Epithelial cell of prostate (primary cell): Measurements from ENCODE around the gene VANGL1.

Source experiments
- DNase-seq: peaks from one replicate; pipeline ENCODE4 v3.0.0-alpha.2; 2011; ENCODE audit warnings: low read depth, low spot score
- H3K27ac ChIP-seq: fragments of 450-650 bp; 2 replicates; pipeline ENCODE4 v1.5.1; 2017; ENCODE audit warnings: mild to moderate bottlenecking

The VANGL1 gene

DNA sequence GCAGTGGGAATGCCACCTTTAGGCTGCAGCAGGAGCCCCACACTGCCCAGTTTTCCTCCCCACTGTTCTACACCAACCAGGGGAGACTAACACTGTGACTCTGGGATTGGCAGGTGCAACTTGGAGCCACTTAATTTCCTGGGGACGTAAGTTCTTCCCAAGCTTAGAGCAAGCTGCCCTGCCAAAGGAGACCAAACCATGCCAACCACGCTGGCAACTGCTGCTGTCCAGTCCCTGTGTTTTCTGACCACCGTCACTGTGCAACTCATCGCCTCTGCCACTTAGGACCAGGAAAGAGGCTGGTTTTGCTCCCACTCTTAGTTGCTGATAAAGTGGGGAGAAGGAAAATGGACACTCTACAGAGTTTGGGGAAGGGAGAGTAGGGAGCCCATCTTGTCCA, 50.5 kb downstream of the VANGL1 start:
- no peak for DNase-seq

GRCh38 chr1:115694805-115695204, 53.0 kb downstream of the VANGL1 start:
- no peak overlapping the region for H3K27ac ChIP-seq
- no peak for DNase-seq

More for the DNA sequence above, 50.5 kb downstream of the VANGL1 start:
- H3K27ac ChIP-seq = no peak overlapping the region

DNA sequence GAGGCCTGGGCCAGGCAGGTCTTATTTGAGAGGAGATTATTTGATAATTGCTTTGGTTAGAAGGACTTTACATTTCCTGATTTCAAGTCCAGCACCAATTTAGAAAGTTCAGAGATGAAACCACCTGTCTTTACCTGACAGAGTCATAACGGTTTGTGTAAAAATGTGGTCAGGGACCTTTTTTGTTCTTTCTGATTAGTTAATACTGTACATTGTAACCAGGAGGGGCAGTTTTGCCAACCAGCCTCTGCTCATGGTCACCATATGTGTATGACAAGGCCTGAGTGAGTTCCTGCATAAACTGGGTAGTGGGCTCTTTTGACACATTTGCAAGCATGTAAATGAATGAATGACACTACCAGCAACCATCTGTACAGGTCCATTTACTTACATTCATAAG, 55.8 kb downstream of the VANGL1 start:
- H3K27ac ChIP-seq = no peak overlapping the region
- no peak for DNase-seq

DNA sequence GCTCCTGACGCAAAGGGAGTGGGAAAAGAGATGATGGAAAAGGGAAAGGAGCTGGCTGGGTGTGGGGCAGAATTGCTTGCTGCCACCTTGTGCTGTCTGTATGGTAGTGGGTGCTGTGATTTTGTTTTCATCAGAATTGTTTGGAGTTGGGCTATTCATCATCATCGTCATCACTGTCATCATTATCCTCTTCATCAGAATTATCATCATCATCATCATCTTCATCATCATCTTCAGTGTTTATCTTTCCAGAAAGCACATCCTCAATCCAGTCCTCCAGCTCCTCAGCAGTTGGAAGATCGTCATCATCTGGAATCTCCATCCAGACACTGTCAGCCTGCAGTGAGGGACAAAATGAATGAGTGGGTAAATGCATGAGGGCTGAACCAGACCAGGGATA, 59.3 kb downstream of the VANGL1 start:
- DNase-seq = no peak
- no peak overlapping the region for H3K27ac ChIP-seq

- DNase-seq = no peak
- no peak overlapping the region for H3K27ac ChIP-seq
These were observed 61.2 kb downstream of the VANGL1 start for GRCh38 chr1:115702959-115703358.

GRCh38 chr1:115705085-115705951, 63.5 kb downstream of the VANGL1 start:
- DNase-seq = peak; percentile 39
- H3K27ac ChIP-seq = peak overlapping the region; percentile 32

DNA sequence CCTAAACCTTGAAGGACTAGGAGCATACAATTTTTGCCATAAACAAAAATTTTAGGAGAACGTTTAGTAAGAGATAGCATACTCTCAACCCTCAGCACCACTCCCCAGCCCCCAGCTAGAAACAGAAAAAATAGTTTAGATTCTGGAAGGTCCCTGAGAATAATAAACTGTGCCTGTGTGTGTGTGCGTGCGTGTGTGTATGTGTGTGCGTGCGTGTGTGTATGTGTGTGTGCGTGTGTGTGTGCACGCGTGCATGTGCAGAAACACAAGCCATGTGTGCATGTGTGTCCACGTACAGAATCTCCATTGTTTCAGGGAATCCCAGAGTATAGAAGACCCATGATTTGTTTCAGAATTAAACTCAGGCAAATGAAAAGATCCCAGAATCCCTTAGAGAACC, 64.2 kb downstream of the VANGL1 start:
- peak overlapping the region; percentile 32 for H3K27ac ChIP-seq
- DNase-seq = no peak

- H3K27ac ChIP-seq = no peak overlapping the region
- no peak for DNase-seq
These were observed 65.0 kb downstream of the VANGL1 start for GRCh38 chr1:115706587-115707425.

DNA sequence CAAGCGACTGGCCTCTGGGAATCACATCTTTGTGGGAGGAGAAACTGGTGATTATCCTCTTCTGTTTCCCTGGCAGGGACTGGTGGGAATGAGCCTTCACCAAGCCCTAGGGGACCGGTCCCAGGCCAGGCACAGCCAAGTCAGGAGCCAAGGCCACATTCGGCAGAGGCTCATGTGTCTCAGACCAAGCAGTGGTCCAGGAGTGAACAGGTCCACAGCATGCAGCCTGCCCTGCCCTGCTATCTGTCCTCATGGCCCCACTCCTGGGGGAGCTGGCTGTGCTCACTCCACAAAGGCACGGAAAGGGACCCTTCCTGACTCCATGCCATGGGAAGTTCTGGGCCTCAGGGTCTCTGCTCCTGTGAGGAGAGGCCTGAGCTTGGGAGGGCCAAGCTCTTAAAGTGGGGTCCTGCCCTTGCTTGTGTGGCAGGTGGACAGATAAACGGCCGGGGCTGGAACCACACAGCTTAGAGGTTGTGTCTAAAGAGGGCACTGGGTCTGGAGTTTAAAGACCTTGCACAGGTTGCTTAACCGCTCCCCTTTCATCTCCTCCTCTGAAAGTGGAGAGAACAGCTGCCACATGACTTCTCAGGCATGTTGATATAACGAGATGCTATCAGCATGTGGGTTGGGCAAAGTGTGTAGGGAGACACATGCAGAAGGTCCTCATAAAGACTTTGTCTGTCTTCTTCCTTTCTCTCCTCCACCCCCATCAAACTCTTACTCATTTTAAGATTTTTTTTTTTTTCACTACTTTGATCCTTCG, 69.3 kb downstream of the VANGL1 start:
- H3K27ac ChIP-seq = no peak overlapping the region
- DNase-seq = peak; percentile 72

GRCh38 chr1:115712911-115713609, 71.3 kb downstream of the VANGL1 start:
- H3K27ac ChIP-seq = peak overlapping the region; percentile 83
- DNase-seq = no peak

DNA sequence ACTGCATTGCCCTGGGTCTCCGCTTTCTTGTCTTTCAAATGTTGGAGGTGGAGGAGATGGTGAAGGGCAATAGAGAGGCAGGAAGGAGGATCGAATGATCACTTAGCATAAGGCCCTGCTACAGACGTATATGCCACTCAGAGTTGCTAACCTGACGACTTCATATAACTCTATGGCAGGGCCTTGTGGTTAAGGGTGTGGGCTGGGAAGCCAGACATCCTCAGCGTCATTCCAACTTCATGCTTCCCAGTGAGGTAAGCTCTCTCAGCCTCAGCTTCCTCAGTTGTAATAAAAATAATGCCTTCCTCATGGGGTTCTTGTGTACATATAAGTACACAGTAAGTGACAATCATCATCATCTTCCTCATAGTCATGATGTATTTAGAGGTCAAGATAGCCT, 72.1 kb downstream of the VANGL1 start:
- DNase-seq = peak; percentile 73
- peak overlapping the region; percentile 83 for H3K27ac ChIP-seq

DNA sequence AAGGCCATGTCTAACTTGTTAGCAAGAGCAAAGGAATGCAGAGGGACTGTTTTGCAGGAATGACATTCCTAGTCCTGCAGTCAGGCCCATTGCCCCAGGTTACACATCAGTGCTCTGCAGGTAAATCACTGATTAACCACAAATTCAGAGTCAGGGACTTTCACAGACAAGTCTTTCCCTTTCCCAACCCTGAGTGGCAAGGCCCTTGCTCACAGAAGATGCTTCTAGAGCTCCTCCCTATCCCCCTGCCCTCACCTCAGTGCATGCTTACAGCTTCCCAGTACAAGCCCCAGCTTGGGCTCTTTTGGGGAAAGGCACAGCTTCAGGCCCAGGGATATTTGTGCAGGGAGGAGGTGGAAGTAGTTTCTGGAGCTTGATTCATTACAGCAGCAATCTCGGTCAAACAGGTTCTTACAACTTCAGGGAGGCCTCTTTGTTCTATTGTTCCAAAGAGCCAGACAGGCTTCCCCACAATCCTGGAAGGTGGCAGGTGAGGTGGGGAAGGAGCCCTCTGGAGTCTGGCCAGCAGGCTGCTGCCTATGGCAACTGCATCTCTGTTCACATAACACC, 72.9 kb downstream of the VANGL1 start:
- DNase-seq = peak; percentile 99
- H3K27ac ChIP-seq = peak overlapping the region; percentile 83

DNA sequence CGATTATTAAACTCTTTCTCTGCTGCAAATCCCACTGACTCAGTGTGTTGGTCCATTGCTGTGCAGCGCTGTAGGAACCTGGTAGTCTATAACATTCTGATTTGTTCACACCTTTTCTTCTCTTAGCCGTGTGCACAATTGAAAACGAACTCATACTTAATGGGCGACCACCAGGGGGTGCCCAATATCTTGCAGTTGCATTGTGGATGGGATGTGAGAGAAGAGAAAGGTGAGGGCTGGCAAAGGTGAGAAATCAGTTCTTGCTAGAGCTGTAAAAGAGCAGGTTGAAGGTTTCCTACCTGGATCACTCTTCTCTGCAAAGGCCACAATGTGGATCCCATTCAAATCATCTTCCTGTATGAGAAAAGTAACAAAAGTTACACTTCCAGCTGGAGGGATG, 75.8 kb downstream of the VANGL1 start:
- no peak for DNase-seq
- H3K27ac ChIP-seq = no peak overlapping the region

GRCh38 chr1:115718011-115718754, 76.4 kb downstream of the VANGL1 start:
- no peak for DNase-seq
- H3K27ac ChIP-seq = no peak overlapping the region

- no peak for DNase-seq
- no peak overlapping the region for H3K27ac ChIP-seq
These were observed 77.5 kb downstream of the VANGL1 start for GRCh38 chr1:115719285-115719684.

DNA sequence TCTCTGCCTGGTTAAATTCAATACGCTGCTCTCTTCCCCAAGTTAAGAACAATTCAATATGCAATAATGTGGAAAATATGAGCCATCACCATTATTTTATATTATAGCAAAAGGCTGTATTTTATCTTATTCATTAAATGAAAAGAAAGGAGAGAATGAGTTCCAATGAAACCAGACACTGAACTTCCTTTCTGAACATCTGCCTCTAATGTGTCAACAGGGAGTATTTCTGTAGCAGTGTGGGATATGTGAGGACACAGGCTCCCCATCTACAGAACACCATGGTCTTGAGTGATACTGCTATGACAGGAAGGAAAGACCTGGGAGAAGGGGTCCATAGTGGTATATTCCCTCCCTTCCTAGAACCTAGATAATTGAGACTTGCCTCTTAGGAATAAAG, 80.5 kb downstream of the VANGL1 start:
- DNase-seq = no peak
- H3K27ac ChIP-seq = no peak overlapping the region

GRCh38 chr1:115723756-115724155, 82.0 kb downstream of the VANGL1 start:
- no peak overlapping the region for H3K27ac ChIP-seq
- no peak for DNase-seq

- no peak for DNase-seq
- H3K27ac ChIP-seq = no peak overlapping the region
These were observed 83.8 kb downstream of the VANGL1 start for GRCh38 chr1:115725600-115725999.

DNA sequence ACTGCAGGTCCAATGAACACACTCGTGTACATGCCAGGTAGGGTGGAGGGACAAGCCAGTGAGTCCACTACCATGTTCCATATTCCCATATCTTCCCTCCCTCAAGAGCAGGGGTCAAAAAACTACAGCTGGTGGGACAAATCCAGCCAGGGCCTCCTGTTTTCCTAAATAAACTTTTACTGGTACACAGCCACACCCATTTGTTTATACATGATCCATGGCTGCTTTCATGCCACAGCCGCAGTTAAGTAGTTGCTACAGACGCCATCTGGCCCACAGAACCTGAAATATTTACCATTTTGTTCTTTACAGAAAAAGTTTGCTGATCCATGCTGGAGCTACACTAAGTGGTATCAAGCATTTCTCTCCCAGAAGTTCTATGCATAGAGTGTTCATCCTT, 84.4 kb downstream of the VANGL1 start:
- DNase-seq = no peak

More for the DNA sequence above, 84.4 kb downstream of the VANGL1 start:
- no peak overlapping the region for H3K27ac ChIP-seq
